SK-N-SH treated with all-trans-retinoic acid at 6 μM for 48 hours (cell line): ENCODE results near the gene MED27.

Source experiments
- ESRRG ChIP-seq: fragments of 250-450 bp; sonication (Bioruptor Pico); IDR thresholded peaks from 2 replicates; pipeline ENCODE4 v1.6.1; 2021; ENCODE audit warnings: mild to moderate bottlenecking
- GLIS3 ChIP-seq: fragments of 250-450 bp; sonication (Bioruptor Pico); IDR thresholded peaks from 2 replicates; pipeline ENCODE4 v1.5.0; 2020; ENCODE audit warnings: mild to moderate bottlenecking, moderate library complexity
- RARB ChIP-seq: fragments of 250-450 bp; sonication (Bioruptor Pico); IDR thresholded peaks from 2 replicates; pipeline ENCODE4 v1.8.0; 2021; ENCODE audit warnings: mild to moderate bottlenecking, moderate library complexity
- TCF4 ChIP-seq: fragments of 250-450 bp; sonication (Bioruptor Pico); IDR thresholded peaks from 2 replicates; pipeline ENCODE4 v1.8.0; 2021; ENCODE audit warnings: mild to moderate bottlenecking, moderate library complexity, borderline replicate concordance
- TOX ChIP-seq: fragments of 250-450 bp; sonication (Bioruptor Pico); IDR thresholded peaks from 2 replicates; pipeline ENCODE4 v1.8.0; 2021; ENCODE audit warnings: mild to moderate bottlenecking, moderate library complexity, borderline replicate concordance
- ZFP3 ChIP-seq: fragments of 250-450 bp; sonication (Bioruptor Pico); IDR thresholded peaks from 2 replicates; pipeline ENCODE4 v1.5.0; 2020; ENCODE audit warnings: mild to moderate bottlenecking, moderate library complexity
- ZFP30 ChIP-seq: fragments of 450-650 bp; formaldehyde crosslinking; IDR thresholded peaks from 2 replicates; pipeline ENCODE4 v1.5.0; 2022; ENCODE audit warnings: mild to moderate bottlenecking, moderate library complexity
- TF ChIP-seq, protein P1 (sequence below): fragments of 250-450 bp; sonication (Bioruptor Pico); IDR thresholded peaks from 2 replicates; pipeline ENCODE4 v1.5.1; 2021; ENCODE audit warnings: mild to moderate bottlenecking, moderate library complexity
- TF ChIP-seq, protein P2 (sequence below): fragments of 250-450 bp; sonication (Bioruptor Pico); IDR thresholded peaks from 2 replicates; pipeline ENCODE4 v1.8.0; 2020; ENCODE audit warnings: mild to moderate bottlenecking, moderate library complexity, borderline replicate concordance
- TF ChIP-seq, protein P3 (sequence below): fragments of 250-450 bp; sonication (Bioruptor Pico); IDR thresholded peaks from 2 replicates; pipeline ENCODE4 v1.8.0; 2021; ENCODE audit warnings: low read depth, mild to moderate bottlenecking, moderate library complexity, borderline replicate concordance
- TF ChIP-seq, protein P4 (sequence below): fragments of 250-450 bp; sonication (Bioruptor Pico); IDR thresholded peaks from 2 replicates; pipeline ENCODE4 v1.5.1; 2020; ENCODE audit warnings: low read depth, mild to moderate bottlenecking, moderate library complexity

DNA sequence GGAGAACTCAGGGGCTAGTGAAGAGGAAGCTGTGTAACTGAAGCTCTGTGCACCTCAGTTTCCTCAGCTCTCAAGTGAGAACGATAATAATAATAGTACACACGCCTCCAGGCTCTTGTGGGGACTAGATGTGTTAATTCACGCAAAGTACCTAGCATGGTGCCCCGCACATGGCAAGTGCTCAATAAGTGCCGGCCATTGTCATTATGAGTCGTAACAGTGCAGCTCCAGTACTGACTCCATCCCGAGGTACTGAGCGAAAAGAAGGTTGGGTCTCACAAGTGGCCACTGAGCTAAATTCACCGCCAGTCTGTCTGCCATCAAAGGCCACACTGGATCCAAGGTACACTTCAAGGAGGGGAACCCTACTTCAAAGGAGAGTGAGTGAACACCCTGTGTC is 40.4 kb downstream of the MED27 start:
- TF ChIP-seq, protein P1, sequence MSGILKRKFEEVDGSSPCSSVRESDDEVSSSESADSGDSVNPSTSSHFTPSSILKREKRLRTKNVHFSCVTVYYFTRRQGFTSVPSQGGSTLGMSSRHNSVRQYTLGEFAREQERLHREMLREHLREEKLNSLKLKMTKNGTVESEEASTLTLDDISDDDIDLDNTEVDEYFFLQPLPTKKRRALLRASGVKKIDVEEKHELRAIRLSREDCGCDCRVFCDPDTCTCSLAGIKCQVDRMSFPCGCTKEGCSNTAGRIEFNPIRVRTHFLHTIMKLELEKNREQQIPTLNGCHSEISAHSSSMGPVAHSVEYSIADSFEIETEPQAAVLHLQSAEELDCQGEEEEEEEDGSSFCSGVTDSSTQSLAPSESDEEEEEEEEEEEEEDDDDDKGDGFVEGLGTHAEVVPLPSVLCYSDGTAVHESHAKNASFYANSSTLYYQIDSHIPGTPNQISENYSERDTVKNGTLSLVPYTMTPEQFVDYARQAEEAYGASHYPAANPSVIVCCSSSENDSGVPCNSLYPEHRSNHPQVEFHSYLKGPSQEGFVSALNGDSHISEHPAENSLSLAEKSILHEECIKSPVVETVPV (CRISPR knock-in tag), result no peak
- TF ChIP-seq TCF4 (CRISPR knock-in tag) (no peak), ZFP30 (no peak), GLIS3 (CRISPR knock-in tag) (no peak), RARB (no peak), TOX (CRISPR knock-in tag) (no peak), ESRRG (CRISPR knock-in tag) (no peak), ZFP3 (CRISPR knock-in tag) (no peak)
- TF ChIP-seq, protein P2, sequence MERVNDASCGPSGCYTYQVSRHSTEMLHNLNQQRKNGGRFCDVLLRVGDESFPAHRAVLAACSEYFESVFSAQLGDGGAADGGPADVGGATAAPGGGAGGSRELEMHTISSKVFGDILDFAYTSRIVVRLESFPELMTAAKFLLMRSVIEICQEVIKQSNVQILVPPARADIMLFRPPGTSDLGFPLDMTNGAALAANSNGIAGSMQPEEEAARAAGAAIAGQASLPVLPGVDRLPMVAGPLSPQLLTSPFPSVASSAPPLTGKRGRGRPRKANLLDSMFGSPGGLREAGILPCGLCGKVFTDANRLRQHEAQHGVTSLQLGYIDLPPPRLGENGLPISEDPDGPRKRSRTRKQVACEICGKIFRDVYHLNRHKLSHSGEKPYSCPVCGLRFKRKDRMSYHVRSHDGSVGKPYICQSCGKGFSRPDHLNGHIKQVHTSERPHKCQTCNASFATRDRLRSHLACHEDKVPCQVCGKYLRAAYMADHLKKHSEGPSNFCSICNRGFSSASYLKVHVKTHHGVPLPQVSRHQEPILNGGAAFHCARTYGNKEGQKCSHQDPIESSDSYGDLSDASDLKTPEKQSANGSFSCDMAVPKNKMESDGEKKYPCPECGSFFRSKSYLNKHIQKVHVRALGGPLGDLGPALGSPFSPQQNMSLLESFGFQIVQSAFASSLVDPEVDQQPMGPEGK, result no peak
- TF ChIP-seq, protein P3, sequence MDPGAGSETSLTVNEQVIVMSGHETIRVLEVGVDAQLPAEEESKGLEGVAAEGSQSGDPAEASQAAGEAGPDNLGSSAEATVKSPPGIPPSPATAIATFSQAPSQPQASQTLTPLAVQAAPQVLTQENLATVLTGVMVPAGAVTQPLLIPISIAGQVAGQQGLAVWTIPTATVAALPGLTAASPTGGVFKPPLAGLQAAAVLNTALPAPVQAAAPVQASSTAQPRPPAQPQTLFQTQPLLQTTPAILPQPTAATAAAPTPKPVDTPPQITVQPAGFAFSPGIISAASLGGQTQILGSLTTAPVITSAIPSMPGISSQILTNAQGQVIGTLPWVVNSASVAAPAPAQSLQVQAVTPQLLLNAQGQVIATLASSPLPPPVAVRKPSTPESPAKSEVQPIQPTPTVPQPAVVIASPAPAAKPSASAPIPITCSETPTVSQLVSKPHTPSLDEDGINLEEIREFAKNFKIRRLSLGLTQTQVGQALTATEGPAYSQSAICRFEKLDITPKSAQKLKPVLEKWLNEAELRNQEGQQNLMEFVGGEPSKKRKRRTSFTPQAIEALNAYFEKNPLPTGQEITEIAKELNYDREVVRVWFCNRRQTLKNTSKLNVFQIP (CRISPR knock-in tag), result no peak
- TF ChIP-seq, protein P4, sequence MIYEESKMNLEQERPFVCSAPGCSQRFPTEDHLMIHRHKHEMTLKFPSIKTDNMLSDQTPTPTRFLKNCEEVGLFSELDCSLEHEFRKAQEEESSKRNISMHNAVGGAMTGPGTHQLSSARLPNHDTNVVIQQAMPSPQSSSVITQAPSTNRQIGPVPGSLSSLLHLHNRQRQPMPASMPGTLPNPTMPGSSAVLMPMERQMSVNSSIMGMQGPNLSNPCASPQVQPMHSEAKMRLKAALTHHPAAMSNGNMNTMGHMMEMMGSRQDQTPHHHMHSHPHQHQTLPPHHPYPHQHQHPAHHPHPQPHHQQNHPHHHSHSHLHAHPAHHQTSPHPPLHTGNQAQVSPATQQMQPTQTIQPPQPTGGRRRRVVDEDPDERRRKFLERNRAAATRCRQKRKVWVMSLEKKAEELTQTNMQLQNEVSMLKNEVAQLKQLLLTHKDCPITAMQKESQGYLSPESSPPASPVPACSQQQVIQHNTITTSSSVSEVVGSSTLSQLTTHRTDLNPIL (CRISPR knock-in tag), result no peak
